ENCODE data around the gene DLGAP1.

Gene DLGAP1

GRCh38 chr18:4144201-4144600 is 310.9 kb downstream of the DLGAP1 start:
- no peak for DNase-seq

GRCh38 chr18:4143585-4143984 is 311.5 kb downstream of the DLGAP1 start:
- no peak for DNase-seq

GRCh38 chr18:4142876-4143275 is 312.2 kb downstream of the DLGAP1 start:
- DNase-seq: no peak

- no peak for DNase-seq
Observed at GRCh38 chr18:4134700-4135099, 320.4 kb downstream of the DLGAP1 start.

- DNase-seq: no peak
Observed at GRCh38 chr18:4130734-4131719, 324.1 kb downstream of the DLGAP1 start.

GRCh38 chr18:4126939-4127338 is 328.2 kb downstream of the DLGAP1 start:
- no peak for DNase-seq

GRCh38 chr18:4125627-4126230 is 329.4 kb downstream of the DLGAP1 start:
- no peak for DNase-seq

GRCh38 chr18:4125224-4125623 is 329.9 kb downstream of the DLGAP1 start:
- no peak for DNase-seq

- DNase-seq: no peak
Observed at GRCh38 chr18:4119813-4120212, 335.3 kb downstream of the DLGAP1 start.

- no peak for DNase-seq
Observed at GRCh38 chr18:4119127-4119648, 335.9 kb downstream of the DLGAP1 start.

GRCh38 chr18:4108016-4108415 is 347.1 kb downstream of the DLGAP1 start:
- no peak for DNase-seq

GRCh38 chr18:4107049-4107467 is 348.0 kb downstream of the DLGAP1 start:
- DNase-seq: no peak

- peak; percentile 12 for DNase-seq
Observed at GRCh38 chr18:4106407-4107033, 348.6 kb downstream of the DLGAP1 start.

- no peak for DNase-seq
Observed at GRCh38 chr18:4102901-4103300, 352.2 kb downstream of the DLGAP1 start.

GRCh38 chr18:4101009-4101408 is 354.1 kb downstream of the DLGAP1 start:
- no peak for DNase-seq

- no peak for DNase-seq
Observed at GRCh38 chr18:4096486-4096885, 358.6 kb downstream of the DLGAP1 start.

GRCh38 chr18:4093676-4094075 is 361.4 kb downstream of the DLGAP1 start:
- DNase-seq: no peak

GRCh38 chr18:4084382-4084900 is 370.7 kb downstream of the DLGAP1 start:
- DNase-seq: no peak

- DNase-seq: no peak
Observed at GRCh38 chr18:4078246-4078645, 376.9 kb downstream of the DLGAP1 start.

- no peak for DNase-seq
Observed at GRCh38 chr18:4077721-4078120, 377.4 kb downstream of the DLGAP1 start.

- peak; percentile 17 for DNase-seq
Observed at GRCh38 chr18:4077204-4077603, 377.9 kb downstream of the DLGAP1 start.

- DNase-seq: no peak
Observed at GRCh38 chr18:4074647-4075046, 380.5 kb downstream of the DLGAP1 start.

GRCh38 chr18:4069183-4069582 is 385.9 kb downstream of the DLGAP1 start:
- DNase-seq: no peak
